OCI-LY1 (cell line): ENCODE results near the gene TMEM143.

ENCODE experiments used
- H2AFZ ChIP-seq: fragments of 200-600 bp; sonication (generic), shearing (Covaris generic); 2 replicates; pipeline ENCODE4 v1.6.0; 2014; ENCODE audit warnings: antibody characterized with exemption, mild to moderate bottlenecking, low read length
- H3F3A ChIP-seq: fragments of 200-600 bp; sonication (generic), shearing (Covaris generic); 2 replicates; pipeline ENCODE4 v1.6.0; 2014; ENCODE audit warnings: mild to moderate bottlenecking, antibody characterized with exemption, low read length, moderate library complexity; ENCODE audit not compliant: insufficient read depth
- H3K27ac ChIP-seq: fragments of 200-600 bp; sonication (generic); 2 replicates; pipeline ENCODE4 v1.5.1; 2014; ENCODE audit warnings: low read length, mixed run types, mild to moderate bottlenecking, low read depth; ENCODE audit not compliant: poor library complexity, severe bottlenecking
- H3K27me3 ChIP-seq: fragments of 200-600 bp; sonication (generic); 2 replicates; pipeline ENCODE4 v1.6.0; 2014; ENCODE audit warnings: antibody characterized with exemption, mild to moderate bottlenecking, low read length, moderate library complexity; ENCODE audit not compliant: insufficient read depth
- H3K36me3 ChIP-seq: fragments of 200-600 bp; sonication (generic); 2 replicates; pipeline ENCODE4 v1.6.1; 2014; ENCODE audit warnings: mild to moderate bottlenecking, antibody characterized with exemption, low read length, moderate library complexity, mixed read lengths; ENCODE audit not compliant: insufficient read depth
- H3K4me1 ChIP-seq: fragments of 200-600 bp; sonication (generic); 2 replicates; pipeline ENCODE4 v1.5.1; 2014; ENCODE audit warnings: mild to moderate bottlenecking, low read length, moderate library complexity; ENCODE audit not compliant: insufficient read depth, severe bottlenecking
- H3K4me2 ChIP-seq: fragments of 200-600 bp; sonication (generic), shearing (Covaris generic); 2 replicates; pipeline ENCODE4 v1.6.1; 2014; ENCODE audit warnings: low read length
- H3K4me3 ChIP-seq: fragments of 200-600 bp; sonication (generic); 2 replicates; pipeline ENCODE4 v1.5.1; 2014; ENCODE audit warnings: low read length, low read depth, mild to moderate bottlenecking, mixed read lengths; ENCODE audit not compliant: poor library complexity, severe bottlenecking
- H3K79me2 ChIP-seq: fragments of 200-600 bp; shearing (Covaris generic); 2 replicates; pipeline ENCODE4 v1.6.1; 2016; ENCODE audit warnings: mixed run types, low read length, mixed read lengths; ENCODE audit not compliant: insufficient read depth
- H3K9ac ChIP-seq: fragments of 200-600 bp; sonication (generic), shearing (Covaris generic); 2 replicates; pipeline ENCODE4 v1.6.1; 2014; ENCODE audit warnings: mild to moderate bottlenecking, low read length, mixed read lengths
- H3K9me2 ChIP-seq: fragments of 200-600 bp; sonication (generic), shearing (Covaris generic); 2 replicates; pipeline ENCODE4 v1.6.1; 2014; ENCODE audit warnings: low read depth, mild to moderate bottlenecking, low read length, mixed read lengths
- H3K9me3 ChIP-seq: fragments of 200-600 bp; shearing (Covaris generic); 2 replicates; pipeline ENCODE4 v1.6.1; 2014; ENCODE audit warnings: low read length, mixed read lengths
- H4K20me1 ChIP-seq: fragments of 200-600 bp; sonication (generic), shearing (Covaris generic); 2 replicates; pipeline ENCODE4 v1.6.0; 2016; ENCODE audit warnings: mild to moderate bottlenecking, low read length; ENCODE audit not compliant: insufficient read depth
- CTCF ChIP-seq: fragments of 200-600 bp; sonication (generic), shearing (Covaris generic); IDR thresholded peaks from 2 replicates; pipeline ENCODE4 v1.5.1; 2017; ENCODE audit warnings: mild to moderate bottlenecking, antibody characterized with exemption, low read length, moderate library complexity, mixed read lengths
- EZH2 ChIP-seq: fragments of 200-600 bp; sonication (generic), shearing (Covaris generic); IDR thresholded peaks from 2 replicates; pipeline ENCODE4 v1.8.0; 2017; ENCODE audit warnings: borderline replicate concordance, mixed run types, mild to moderate bottlenecking, antibody characterized with exemption, low read length, moderate library complexity, mixed read lengths

The TMEM143 gene

GRCh38 chr19:48338253-48338755, 25.4 kb downstream of the TMEM143 start:
- Histone ChIP-seq H2AFZ (no peak overlapping the region), H3K4me3 (no peak overlapping the region), H3K4me2 (no peak overlapping the region), H3K27ac (no peak overlapping the region), H3K27me3 (no peaks in the 10 kb centered on the region), H3K9me3 (no peaks in the 10 kb centered on the region), H3K36me3 (no peaks in the 10 kb centered on the region), H3K9ac (no peak overlapping the region), H3K9me2 (no peaks in the 10 kb centered on the region), H3F3A (no peaks in the 10 kb centered on the region), H4K20me1 (no peaks in the 10 kb centered on the region), H3K4me1 (peaks cover 14% of the 10 kb centered on the region), H3K79me2 (no peaks in the 10 kb centered on the region)
- TF ChIP-seq EZH2: no peak
- TF ChIP-seq CTCF: no peak

- no peaks in the 10 kb centered on the region for H3F3A ChIP-seq
- peak overlapping the region; percentile 72; the same call in 1 of the 2 replicates for H2AFZ ChIP-seq
- peak overlapping the region; percentile 94 for H3K27ac ChIP-seq
- peaks cover 47% of the 10 kb centered on the region for H3K4me1 ChIP-seq
- H3K36me3 ChIP-seq: no peaks in the 10 kb centered on the region
- H3K9me2 ChIP-seq: no peaks in the 10 kb centered on the region
- no peaks in the 10 kb centered on the region for H3K9me3 ChIP-seq
- peak overlapping the region; percentile 77 for H3K4me2 ChIP-seq
- H4K20me1 ChIP-seq: no peaks in the 10 kb centered on the region
- peak overlapping the region; percentile 73 for H3K9ac ChIP-seq
- TF ChIP-seq CTCF (peak; percentile 90), EZH2 (no peak)
- peak overlapping the region; percentile 65 for H3K4me3 ChIP-seq
- H3K27me3 ChIP-seq: no peaks in the 10 kb centered on the region
- no peaks in the 10 kb centered on the region for H3K79me2 ChIP-seq
Measured at GRCh38 chr19:48333467-48334384, 30.0 kb downstream of the TMEM143 start.

- no peaks in the 10 kb centered on the region for H3K79me2 ChIP-seq
- H3K4me3 ChIP-seq: peak overlapping the region; percentile 65
- H3K4me1 ChIP-seq: peaks cover 47% of the 10 kb centered on the region
- peak overlapping the region; percentile 71 for H3K9ac ChIP-seq
- H3F3A ChIP-seq: no peaks in the 10 kb centered on the region
- H3K9me3 ChIP-seq: no peaks in the 10 kb centered on the region
- no peaks in the 10 kb centered on the region for H3K36me3 ChIP-seq
- no peak overlapping the region for H2AFZ ChIP-seq
- peak overlapping the region; percentile 94 for H3K27ac ChIP-seq
- H3K4me2 ChIP-seq: peak overlapping the region; percentile 77
- no peaks in the 10 kb centered on the region for H3K27me3 ChIP-seq
- no peaks in the 10 kb centered on the region for H4K20me1 ChIP-seq
- TF ChIP-seq EZH2 (no peak), CTCF (no peak)
- H3K9me2 ChIP-seq: no peaks in the 10 kb centered on the region
Measured at GRCh38 chr19:48332662-48333466, 30.9 kb downstream of the TMEM143 start.
